Stimulated activated CD4-positive, alpha-beta T cell treated with anti-CD3 and anti-CD28 coated beads, Interleukin-12 subunit alpha, Interleukin-12 subunit beta, amount 100 ng/mL, for 24 hours (primary cell): ENCODE results near the gene EMILIN2.
"Not testable (repeated sequence)": the region's sequence is repeated elsewhere in the genome, so short reads cannot be mapped to it uniquely, and the experiment has no call there.

ENCODE experiments used
- DNase-seq, 2 experiments: peaks; one replicate each; pipeline ENCODE4 v3.0.0-alpha.2; 2020; ENCODE audit warnings: low read depth in 2 of 2

EMILIN2 gene

DNA sequence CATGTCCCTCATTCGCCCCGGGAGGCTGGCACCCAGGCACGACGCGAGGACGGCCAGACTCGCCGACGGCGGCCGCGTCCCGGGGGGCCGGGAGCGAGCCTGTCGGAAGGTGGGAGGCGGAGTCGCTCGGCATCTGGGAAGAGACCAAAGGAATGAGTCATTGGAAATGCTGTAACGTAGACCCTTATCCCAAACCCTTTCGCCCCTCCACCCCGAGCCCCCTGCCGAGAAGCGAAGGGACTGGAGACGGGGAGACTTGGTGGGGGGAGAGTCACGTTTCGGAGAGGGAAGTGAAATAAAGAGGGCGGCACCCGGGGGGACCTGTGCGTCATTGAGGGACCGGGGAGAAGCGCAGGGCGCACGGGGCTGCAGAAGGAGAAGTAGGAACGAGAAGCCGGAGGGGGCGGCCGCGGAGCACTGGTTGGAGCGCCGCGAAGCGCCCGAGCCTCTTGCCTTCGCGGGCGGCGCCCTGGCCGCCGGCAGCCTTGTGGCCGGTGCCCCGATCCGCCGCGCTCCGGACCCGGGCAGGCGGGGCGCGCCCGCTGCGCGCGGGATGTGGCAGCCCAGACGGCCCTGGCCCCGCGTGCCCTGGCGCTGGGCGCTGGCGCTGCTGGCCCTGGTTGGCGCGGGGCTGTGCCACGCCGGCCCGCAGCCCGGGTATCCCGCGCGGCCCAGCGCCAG lies at the start of gene EMILIN2:
Gene EMILIN2, plus strand, starts transcription at position 371 of the 681 bp plus-strand sequence. Its CDS starts 183 bp downstream, at position 554.
- peak in 1 of 2 experiments; percentile 39 for DNase-seq

DNA sequence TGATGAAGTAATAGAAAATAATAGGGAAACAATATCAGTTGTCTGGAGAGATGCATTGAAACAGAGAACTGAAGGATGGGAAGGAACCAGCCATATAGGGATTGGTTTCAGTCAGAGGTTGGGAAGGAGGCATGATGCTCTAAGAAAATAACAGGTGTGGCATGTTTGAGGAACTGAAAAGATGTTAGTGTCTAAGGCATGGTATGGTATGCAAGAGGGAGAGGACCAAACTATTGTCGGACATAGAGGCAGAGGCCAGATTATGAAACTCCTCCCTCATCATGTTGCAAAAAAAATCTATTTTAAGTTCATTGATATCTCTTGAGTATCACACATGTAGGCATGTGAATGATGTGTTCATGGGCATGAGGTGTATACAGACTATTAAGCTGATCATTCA lies 48.9 kb upstream of the EMILIN2 start:
- no peak for DNase-seq

GRCh38 chr18:2799369-2799768 lies 47.4 kb upstream of the EMILIN2 start:
- no peak for DNase-seq

GRCh38 chr18:2805970-2806943 lies 40.5 kb upstream of the EMILIN2 start:
- no peak for DNase-seq

DNA sequence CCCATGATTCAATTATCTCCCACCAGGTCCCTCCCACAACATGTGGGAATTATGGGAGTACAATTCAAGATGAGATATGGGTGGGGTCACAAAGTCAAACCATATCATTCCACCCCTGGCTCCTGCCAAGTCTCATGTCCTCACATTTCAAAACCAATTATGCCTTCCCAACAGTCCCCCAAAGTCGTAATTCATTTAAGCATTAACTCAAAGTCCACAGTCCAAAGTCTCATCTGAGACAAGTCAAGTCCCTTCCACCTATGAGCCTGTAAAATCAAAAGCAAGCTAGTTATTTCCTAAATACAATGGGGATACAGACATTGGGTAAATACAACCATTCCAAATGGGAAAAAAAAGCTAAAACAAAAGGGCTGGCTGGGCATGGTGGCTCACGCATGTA lies 38.2 kb upstream of the EMILIN2 start:
- not testable (repeated sequence) for DNase-seq

GRCh38 chr18:2809666-2810183 lies 37.1 kb upstream of the EMILIN2 start:
- not testable (repeated sequence) for DNase-seq

GRCh38 chr18:2811416-2811815 lies 35.4 kb upstream of the EMILIN2 start:
- DNase-seq, result no peak

GRCh38 chr18:2814928-2815327 lies 31.9 kb upstream of the EMILIN2 start:
- DNase-seq, result no peak

DNA sequence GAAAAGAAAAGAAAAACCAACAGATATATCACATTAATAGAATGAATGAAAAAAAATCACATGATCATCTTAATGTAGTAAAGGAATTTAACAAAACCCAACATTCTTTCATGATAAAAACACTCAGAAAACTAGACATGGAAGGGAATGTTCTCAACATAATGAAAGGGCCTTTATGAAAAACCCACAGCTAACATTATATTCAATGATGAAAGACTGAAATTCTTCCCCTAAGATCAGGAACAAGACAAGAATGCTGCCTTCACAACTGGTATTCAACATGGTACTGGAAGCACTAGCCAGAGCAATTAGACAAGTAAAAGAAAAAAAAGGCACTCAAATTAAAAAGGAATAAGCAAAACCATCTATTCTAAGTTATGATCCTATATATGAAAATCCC lies 28.5 kb upstream of the EMILIN2 start:
- no peak for DNase-seq

DNA sequence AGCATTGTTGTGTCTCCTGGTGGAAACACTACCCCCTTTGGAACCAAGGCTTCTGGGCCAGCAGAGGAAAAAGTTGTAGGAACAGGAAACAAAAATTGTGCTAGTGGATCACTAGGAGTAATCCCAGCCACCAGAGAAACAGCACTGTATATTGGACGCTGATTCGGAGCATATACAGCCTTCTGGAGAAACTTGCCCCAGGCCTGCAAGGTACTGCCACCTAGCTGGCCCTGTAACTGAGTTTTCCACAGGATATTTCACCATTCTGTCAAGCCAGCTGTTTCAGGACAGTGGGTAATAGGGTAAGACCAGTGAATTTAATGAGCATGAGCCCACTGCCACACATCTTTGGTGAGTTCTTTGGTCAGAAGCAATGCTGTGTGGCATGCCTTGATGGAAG lies 25.1 kb upstream of the EMILIN2 start:
- no peak for DNase-seq

DNA sequence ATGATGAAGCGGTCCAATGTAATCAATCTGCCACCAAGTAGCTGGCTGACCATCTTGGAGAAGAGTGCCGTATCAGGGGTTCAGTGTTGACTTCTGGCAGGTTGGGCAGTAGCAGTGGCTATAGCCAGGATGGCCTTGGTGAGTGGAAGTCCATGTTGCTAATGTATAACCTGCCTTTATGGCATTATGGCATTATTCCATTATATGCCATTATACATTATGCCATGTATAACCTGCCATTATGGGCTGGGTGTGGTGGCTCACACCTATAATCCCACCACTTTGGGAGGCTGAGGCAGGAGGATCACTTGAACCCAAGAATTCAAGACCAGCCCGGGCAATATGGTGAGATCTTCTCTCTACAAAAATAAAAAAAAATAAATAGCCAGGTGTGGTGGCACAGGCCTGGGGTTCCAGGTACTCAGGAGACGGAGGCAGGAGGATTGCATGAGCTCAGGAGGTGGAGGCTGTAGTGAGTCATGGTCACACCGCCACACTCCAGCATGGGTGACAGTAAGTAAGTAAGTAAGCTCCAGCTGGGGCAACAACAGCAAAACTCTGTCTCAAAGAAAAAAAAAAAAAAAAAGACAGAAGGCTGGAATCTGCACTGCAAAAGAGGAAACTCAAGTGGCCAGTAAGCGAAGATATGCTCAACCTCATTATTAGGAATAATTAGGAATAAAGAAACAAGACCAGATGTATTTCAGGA lies 24.4 kb upstream of the EMILIN2 start:
- DNase-seq, result no peak

DNA sequence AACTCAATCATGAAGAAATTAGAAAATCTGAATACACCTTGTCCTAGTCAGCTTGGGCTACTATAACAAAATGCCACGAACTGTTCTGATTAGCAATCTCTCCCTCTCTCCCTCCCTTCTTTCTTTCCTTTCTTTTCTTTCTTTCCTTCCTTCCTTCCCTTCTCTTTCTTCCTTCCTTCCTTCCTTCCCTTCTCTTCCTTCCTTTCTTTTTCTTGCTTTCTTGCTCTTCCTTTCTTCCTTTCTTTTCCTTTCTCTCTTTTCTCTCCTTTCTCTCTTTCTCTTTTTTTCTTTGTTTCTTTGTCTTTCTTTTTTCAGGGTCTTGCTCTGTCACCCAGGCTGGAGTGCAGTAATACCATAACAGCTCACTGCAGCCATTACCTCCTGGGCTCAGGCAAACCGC lies 23.6 kb upstream of the EMILIN2 start:
- no peak for DNase-seq

- DNase-seq, result no peak
These were observed 22.8 kb upstream of the EMILIN2 start for GRCh38 chr18:2823966-2824365.

GRCh38 chr18:2824865-2825264 lies 21.9 kb upstream of the EMILIN2 start:
- no peak for DNase-seq

- no peak for DNase-seq
These were observed 21.1 kb upstream of the EMILIN2 start for GRCh38 chr18:2825613-2826175.

DNA sequence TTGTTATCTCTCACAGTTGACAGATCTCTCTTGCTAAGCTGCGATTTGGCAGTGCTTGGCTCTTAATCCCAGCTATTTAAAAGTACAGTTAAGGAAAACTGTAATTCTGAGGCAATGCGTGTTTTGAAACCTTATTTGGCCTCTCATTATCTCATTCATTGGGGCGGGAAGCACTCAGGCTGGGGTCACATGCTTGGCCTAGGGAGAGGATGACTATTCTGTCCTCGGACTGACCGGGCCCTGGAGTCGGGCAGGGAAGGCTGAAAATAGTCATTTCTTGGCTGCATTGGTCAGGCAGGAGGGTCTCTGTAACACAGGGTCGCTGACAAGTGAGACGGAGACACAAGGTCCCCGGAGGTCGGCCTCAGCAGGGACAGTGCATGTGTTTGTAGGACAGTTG lies 20.2 kb upstream of the EMILIN2 start:
- no peak for DNase-seq

DNA sequence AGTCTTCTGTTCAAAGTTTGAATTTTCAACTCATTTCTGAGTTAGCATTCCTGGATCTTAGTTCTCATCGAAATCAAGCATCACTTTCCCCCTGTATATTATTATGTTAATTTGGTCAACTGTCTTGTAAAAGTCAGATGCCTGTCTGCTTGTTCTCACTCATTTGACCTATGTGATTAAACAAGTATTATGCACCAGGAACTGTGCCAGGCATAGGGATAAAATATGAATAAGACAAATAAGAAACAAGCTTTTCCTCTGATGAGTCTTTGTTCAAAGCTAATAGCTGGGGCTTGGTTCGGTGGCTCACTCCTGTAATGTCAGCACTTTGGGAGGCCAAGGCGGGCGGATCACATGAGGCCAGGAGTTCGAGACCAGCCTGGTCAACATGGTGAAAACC lies 19.7 kb upstream of the EMILIN2 start:
- no peak for DNase-seq

- DNase-seq, result not testable (repeated sequence)
These were observed 10.7 kb upstream of the EMILIN2 start for GRCh38 chr18:2836118-2836517.

DNA sequence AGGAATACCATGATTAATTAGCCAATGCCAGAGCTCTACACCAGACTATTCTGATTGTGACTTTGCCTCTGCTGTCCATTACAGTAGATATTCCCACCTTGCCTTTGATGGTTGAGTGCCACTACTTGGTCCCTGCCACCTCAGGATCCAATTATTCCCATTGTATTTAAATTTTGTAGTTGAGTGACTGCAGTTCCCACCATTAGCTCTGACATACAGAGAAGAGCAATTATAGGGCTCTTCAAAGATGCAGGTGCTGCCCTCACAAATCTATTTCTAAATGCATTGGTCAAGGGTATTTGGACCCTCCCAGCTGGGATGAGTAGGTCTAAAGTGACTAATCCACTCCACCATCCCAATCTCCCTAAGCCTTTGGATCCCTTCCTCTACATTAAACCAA lies 9.5 kb upstream of the EMILIN2 start:
- not testable (repeated sequence) for DNase-seq

DNA sequence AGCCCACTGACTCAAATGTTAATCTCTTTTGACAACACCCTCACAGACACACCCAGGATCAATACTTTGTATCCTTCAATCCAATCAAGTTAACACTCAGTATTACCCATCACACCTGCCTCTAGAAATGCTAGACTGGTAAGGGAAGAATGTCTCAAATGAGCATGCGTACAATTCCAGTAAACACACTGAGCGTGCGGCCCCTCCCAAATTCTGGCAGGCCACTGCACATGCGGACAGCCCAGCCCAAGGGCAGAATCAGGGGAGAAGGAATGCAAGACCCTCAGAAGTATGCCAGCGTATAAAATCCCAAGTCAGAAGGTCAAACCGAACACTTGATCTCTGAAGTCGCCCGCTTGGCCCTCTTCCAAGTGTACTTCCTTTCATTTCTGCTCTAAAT lies 7.6 kb upstream of the EMILIN2 start:
- no peak for DNase-seq

GRCh38 chr18:2840521-2840920 lies 6.3 kb upstream of the EMILIN2 start:
- no peak for DNase-seq

GRCh38 chr18:2843146-2843545 lies 3.7 kb upstream of the EMILIN2 start:
- no peak for DNase-seq
